8988T (cell line): ENCODE results near the gene NUP50.

Experiments
- DNase-seq: peaks from one replicate; pipeline ENCODE4 v3.0.0; 2011

Gene NUP50

DNA sequence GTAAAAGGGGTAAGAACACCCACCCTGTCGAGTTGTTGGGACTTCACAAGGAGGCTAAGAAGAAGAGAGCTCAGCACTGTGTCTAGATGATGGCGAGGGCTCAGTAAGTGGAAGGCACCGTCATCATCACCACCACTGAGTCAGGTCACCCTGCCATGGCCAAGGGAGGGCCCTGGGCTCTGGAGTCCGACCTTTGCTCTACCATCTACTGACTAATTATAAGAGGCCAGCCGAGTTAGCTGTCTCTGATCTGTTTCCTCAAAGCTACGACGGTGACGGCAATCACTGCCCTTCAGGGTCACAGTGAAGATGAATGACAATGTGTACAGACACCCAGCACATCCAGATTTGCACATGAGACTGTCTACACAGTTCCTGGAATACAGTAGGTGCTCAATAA is 47.7 kb downstream of the NUP50 start:
- no peak for DNase-seq

GRCh38 chr22:45211848-45212247 is 48.1 kb downstream of the NUP50 start:
- no peak for DNase-seq

GRCh38 chr22:45212306-45212709 is 48.6 kb downstream of the NUP50 start:
- DNase-seq: no peak

- DNase-seq: no peak
These were observed 49.4 kb downstream of the NUP50 start for GRCh38 chr22:45212992-45213751.

- DNase-seq: no peak
These were observed 52.6 kb downstream of the NUP50 start for GRCh38 chr22:45216133-45217003.

- no peak for DNase-seq
These were observed 53.6 kb downstream of the NUP50 start for GRCh38 chr22:45217345-45217744.

DNA sequence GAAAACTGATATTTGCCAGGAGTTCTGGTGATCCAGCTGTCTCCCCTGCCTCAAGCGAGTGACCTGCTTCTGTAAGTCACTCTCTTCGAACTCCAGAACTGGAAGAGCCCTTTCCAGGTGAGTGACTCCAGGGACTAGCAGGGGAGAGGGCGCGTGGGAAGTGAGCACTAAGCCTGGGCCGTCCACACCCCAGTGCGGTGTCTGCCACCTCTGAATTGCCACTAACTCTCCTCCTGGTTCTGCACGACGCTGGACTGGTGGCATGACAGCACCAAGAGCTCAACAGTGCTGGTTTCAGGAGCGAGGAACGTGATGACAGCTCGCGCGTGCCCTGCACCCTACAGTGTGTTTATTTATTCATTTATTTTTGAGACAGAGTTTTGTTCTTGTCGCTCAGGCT is 54.1 kb downstream of the NUP50 start:
- DNase-seq: no peak

DNA sequence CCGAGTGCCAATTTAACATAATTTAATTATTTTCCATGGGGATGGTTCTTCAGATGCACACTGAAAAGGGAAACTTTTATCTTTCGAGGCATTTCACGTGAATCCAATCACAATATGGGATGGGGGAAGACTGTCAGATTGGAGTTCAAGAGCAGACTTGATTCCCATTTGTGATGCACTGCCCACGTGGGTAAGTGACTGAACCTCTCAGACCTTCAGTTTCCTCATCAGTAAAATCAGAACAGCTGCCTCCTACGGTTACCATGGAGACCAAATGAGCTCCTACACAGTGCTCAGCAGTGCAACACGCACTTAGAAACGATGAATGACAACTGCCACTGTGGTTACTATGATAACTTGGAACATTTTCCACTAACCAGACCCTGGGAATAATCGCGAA is 55.3 kb downstream of the NUP50 start:
- DNase-seq: no peak

- no peak for DNase-seq
These were observed 57.5 kb downstream of the NUP50 start for GRCh38 chr22:45221201-45221600.

DNA sequence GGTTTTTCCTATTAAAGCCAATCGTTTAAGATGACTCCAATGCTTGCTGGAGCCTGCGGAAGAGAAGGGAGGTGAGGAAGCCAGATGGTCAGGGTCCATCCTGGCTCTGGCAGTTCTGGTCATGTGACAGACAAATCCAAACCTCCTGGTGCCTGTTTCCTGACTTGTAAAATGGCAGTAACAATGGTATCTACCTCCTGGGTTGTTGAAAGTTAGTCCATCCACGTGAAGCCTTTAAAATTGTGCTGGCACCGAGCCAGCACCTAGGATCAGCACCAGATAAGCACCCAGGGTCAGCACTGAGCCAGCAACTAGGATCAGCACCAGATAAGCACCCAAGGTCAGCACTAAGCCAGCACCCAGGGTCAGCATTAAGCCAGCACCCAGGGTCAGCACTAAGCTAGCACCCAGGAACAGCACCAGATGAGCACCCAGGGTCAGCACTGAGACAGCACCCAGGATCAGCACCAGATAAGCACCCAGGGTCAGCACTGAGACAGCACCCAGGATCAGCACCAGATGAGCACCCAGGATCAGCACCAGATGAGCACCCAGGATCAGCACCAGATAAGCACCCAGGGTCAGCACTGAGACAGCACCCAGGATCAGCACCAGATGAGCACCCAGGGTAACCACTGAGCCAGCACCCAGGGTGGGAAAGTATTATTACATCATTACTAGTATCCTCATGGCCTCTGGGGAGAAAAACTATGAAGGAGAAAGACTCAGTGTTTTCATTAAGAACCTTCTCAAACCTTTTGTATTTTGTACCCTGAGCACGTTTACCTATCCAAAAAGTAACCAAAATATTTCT is 59.8 kb downstream of the NUP50 start:
- no peak for DNase-seq

DNA sequence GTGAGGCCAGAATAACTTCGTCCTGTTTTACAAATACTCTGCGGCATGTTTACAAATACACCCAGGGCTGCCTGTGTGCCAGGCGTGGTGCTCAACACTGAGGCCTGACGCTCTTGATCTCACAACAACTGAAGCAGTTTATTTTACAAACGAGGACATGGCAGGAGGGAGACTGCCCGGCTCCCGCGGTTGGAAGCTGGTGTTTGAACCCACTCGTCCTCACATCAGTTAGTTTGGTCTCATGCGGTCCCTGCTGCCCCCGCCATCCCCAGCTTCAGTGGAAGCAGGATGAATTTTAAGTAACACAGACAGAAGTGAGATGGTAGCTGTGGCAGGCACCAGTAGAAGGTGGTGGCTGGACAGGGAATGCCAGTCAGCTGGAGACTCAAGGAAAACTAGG is 60.6 kb downstream of the NUP50 start:
- no peak for DNase-seq

GRCh38 chr22:45224988-45225731 is 61.4 kb downstream of the NUP50 start:
- DNase-seq: no peak

- no peak for DNase-seq
These were observed 62.2 kb downstream of the NUP50 start for GRCh38 chr22:45225732-45226502.

GRCh38 chr22:45226503-45227186 is 62.9 kb downstream of the NUP50 start:
- no peak for DNase-seq

GRCh38 chr22:45227645-45228400 is 64.1 kb downstream of the NUP50 start:
- DNase-seq: no peak

DNA sequence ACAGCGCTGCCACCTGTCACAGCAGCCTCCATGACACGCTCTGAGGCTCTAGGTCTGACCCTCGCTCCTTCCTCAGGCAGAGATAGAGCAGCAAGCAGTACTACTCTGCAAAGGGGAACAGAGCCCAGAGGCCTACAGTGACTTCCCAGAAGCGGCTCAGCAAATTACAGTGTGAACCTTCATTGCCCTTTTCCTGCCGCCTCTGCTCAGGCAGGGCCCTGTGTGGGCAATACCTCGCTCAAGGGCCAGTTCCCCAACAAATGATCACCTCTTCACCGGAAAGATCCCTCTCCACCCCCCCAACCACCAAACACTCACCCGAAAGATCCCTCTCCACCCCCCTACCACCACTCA is 64.7 kb downstream of the NUP50 start:
- DNase-seq: no peak

DNA sequence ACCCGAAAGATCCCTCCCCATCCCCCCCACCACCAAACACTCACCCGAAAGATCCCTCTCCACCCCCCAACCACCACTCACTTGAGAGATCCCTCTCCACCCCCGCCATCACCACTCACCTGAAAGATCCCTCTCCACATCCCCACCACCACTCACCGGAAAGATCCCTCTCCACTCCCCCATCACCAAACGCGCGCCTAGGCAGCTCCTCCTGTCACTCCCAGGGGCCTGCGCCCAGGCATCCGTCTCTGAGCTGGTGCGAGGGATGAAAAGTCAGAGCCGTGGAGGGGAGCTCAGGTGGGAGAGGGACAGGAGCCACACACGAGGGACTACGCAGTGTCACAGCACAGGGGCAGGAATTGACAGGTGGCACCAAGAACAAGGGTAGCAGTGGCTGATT is 65.5 kb downstream of the NUP50 start:
- no peak for DNase-seq

GRCh38 chr22:45230026-45230721 is 66.4 kb downstream of the NUP50 start:
- no peak for DNase-seq

DNA sequence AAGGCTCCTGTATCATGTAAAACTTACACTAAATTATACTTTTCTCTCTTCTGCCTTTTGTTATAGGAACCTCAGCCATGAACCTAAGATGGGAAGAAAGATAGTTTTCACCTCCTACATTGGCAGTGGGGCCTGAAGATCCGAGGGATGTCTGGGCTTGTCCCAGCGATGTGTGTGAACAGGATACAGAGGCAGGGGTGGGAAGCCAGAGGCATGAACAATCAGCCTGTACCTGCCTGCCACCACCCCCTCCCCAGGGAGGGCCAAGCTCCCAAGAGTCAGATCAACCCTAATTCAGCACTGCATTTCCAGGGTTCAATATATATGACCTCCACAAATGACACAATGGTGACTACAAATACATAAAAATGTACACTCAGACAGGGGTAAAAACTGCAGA is 67.6 kb downstream of the NUP50 start:
- no peak for DNase-seq

DNA sequence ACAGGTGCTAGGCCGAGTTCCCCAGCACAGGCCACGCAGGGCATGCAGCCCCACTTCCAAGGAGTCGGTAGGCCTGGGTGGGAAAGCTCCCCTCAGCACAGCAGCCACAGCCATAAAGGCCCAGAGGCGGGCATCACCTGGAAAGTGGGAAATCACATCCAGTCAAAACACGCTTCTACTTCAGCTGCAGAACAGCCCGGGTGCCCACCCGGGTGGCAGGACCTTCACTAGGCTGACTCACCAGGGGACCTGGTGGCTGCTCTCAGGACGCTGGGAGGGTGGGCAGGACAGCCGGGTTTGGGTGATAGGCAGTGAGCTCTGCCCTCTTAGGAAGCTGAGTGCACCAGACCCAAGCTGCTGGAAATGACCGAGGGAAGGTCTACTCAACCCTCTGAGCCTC is 69.7 kb downstream of the NUP50 start:
- DNase-seq: no peak
